IMR-90 (cell line): ENCODE measurements around the gene PDZD2. TPM values are rescaled to one million over a fixed set of nuclear protein-coding genes. Genes with fewer than 3 reads are reported as not detected.

Experiments
- ATAC-seq: fragments of 200-7000 bp; cut with Tn5 transposase; 2 replicates; pipeline ENCODE4 v1.9.1; 2020; ENCODE audit warnings: low read depth, mild to moderate bottlenecking, moderate library complexity
- BruUV-seq: library from RNA; stranded (reverse); fragments of 400-500 nt; replicated peaks from 2 replicates; lab custom pipeline; 2021; lab: Mats Ljungman, UMichigan
- CTCF ChIA-PET: fragments of 300-600 bp; formaldehyde crosslinking; extraction: SDS; loops from one replicate; lab custom pipeline; 2021; ENCODE audit warnings: antibody characterized with exemption; lab: Yijun Ruan, JAX
- POLR2A ChIA-PET: fragments of 300-600 bp; sonication (Branson Sonifier 250); formaldehyde crosslinking; loops from one replicate; lab custom pipeline; 2022; ENCODE audit warnings: antibody characterized with exemption; ENCODE audit not compliant: unreplicated experiment; lab: Charles Lee
- DNase-seq: peaks from one replicate; pipeline ENCODE4 v3.0.0; 2013
- H2AFZ ChIP-seq: replicated peaks from 2 replicates; pipeline ENCODE3; 2013; ENCODE audit warnings: low read length, mild to moderate bottlenecking; ENCODE audit not compliant: poor library complexity
- H2AK5ac ChIP-seq: 2 replicates; pipeline ENCODE4 v1.6.1; 2013; ENCODE audit warnings: low read depth, low read length, inconsistent platforms
- H2AK9ac ChIP-seq: replicated peaks from 2 replicates; pipeline ENCODE3; 2013; ENCODE audit warnings: mild to moderate bottlenecking, low read depth, low read length, moderate library complexity; ENCODE audit not compliant: poor library complexity
- H2BK120ac ChIP-seq: 2 replicates; pipeline ENCODE4 v1.6.1; 2013; ENCODE audit warnings: low read depth, low read length, inconsistent platforms
- H2BK15ac ChIP-seq: 3 replicates; pipeline ENCODE4 v1.6.1; 2013; ENCODE audit warnings: low read depth, low read length, inconsistent platforms
- H2BK20ac ChIP-seq: 2 replicates; pipeline ENCODE4 v1.6.1; 2013; ENCODE audit warnings: low read depth, mild to moderate bottlenecking, inconsistent platforms, low read length, moderate library complexity
- H2BK5ac ChIP-seq: 2 replicates; pipeline ENCODE4 v1.6.1; 2013; ENCODE audit warnings: mild to moderate bottlenecking, low read depth, low read length, inconsistent platforms; ENCODE audit not compliant: poor library complexity, severe bottlenecking
- H3K14ac ChIP-seq: replicated peaks from 2 replicates; pipeline ENCODE4 v1.6.1; 2013; ENCODE audit warnings: low read depth, low read length, inconsistent platforms
- H3K18ac ChIP-seq: 2 replicates; pipeline ENCODE4 v1.6.1; 2013; ENCODE audit warnings: low read depth, low read length, control low read depth
- H3K23ac ChIP-seq: 2 replicates; pipeline ENCODE4 v1.6.1; 2013; ENCODE audit warnings: low read depth, low read length, inconsistent platforms
- H3K27ac ChIP-seq: 2 replicates; pipeline ENCODE4 v1.5.1; 2013; ENCODE audit warnings: mild to moderate bottlenecking, control low read depth, low read length; ENCODE audit not compliant: insufficient read depth
- H3K27me3 ChIP-seq: 2 replicates; pipeline ENCODE4 v1.6.1; 2013; ENCODE audit warnings: low read length; ENCODE audit not compliant: control insufficient read depth, insufficient read depth
- H3K36me3 ChIP-seq: 2 replicates; pipeline ENCODE4 v1.6.1; 2013; ENCODE audit warnings: low read length, mixed read lengths; ENCODE audit not compliant: control insufficient read depth, insufficient read depth
- H3K4ac ChIP-seq: 2 replicates; pipeline ENCODE4 v1.6.1; 2013; ENCODE audit warnings: low read depth, low read length, inconsistent platforms
- H3K4me1 ChIP-seq: 2 replicates; pipeline ENCODE4 v1.6.1; 2013; ENCODE audit warnings: low read length, mixed read lengths; ENCODE audit not compliant: control insufficient read depth, insufficient read depth
- H3K4me2 ChIP-seq: 2 replicates; pipeline ENCODE4 v1.6.1; 2013; ENCODE audit warnings: low read depth, mild to moderate bottlenecking, control low read depth, low read length, moderate library complexity
- H3K4me3 ChIP-seq: 2 replicates; pipeline ENCODE4 v1.5.1; 2013; ENCODE audit warnings: low read depth, mild to moderate bottlenecking, control low read depth, low read length, moderate library complexity; ENCODE audit not compliant: insufficient read depth
- H3K56ac ChIP-seq: 2 replicates; pipeline ENCODE4 v1.6.1; 2013; ENCODE audit warnings: low read length, inconsistent platforms; ENCODE audit not compliant: insufficient read depth; ENCODE audit errors: extremely low read depth
- H3K79me1 ChIP-seq, 2 experiments: 2 replicates each; pipeline ENCODE4 v1.6.1; 2013; ENCODE audit warnings: low read length in 2 of 2, inconsistent platforms in 1 of 2, low read depth in 1 of 2
- H3K9ac ChIP-seq: 2 replicates; pipeline ENCODE4 v1.6.1; 2013; ENCODE audit warnings: low read depth, low read length, control low read depth
- H3K9me1 ChIP-seq: 2 replicates; pipeline ENCODE4 v1.6.1; 2013; ENCODE audit warnings: low read length, inconsistent platforms; ENCODE audit not compliant: insufficient read depth
- H3K9me3 ChIP-seq: 2 replicates; pipeline ENCODE4 v1.6.1; 2013; ENCODE audit warnings: low read length; ENCODE audit not compliant: control insufficient read depth, insufficient read depth
- H4K20me1 ChIP-seq: 2 replicates; pipeline ENCODE4 v1.6.1; 2013; ENCODE audit warnings: low read length, inconsistent platforms; ENCODE audit not compliant: insufficient read depth
- H4K5ac ChIP-seq: 2 replicates; pipeline ENCODE4 v1.6.1; 2013; ENCODE audit warnings: mild to moderate bottlenecking, low read depth, low read length, control low read depth
- H4K8ac ChIP-seq, 2 experiments: 2 replicates each; pipeline ENCODE4 v1.6.1; 2013; ENCODE audit warnings: low read depth in 2 of 2, low read length in 2 of 2, control low read depth in 1 of 2, inconsistent platforms in 1 of 2
- H4K91ac ChIP-seq: 2 replicates; pipeline ENCODE4 v1.6.1; 2013; ENCODE audit warnings: low read depth, low read length, inconsistent platforms; ENCODE audit not compliant: insufficient read depth
- CEBPB ChIP-seq: IDR thresholded peaks from 2 replicates; pipeline ENCODE4 v1.6.1; 2012; ENCODE audit warnings: low read depth, low read length, improper control_type of control experiment
- MXI1 ChIP-seq: IDR thresholded peaks from 2 replicates; pipeline ENCODE4 v1.6.1; 2012; ENCODE audit warnings: low read depth, mild to moderate bottlenecking, low read length, moderate library complexity, borderline replicate concordance
- USF2 ChIP-seq: fragments of 150-350 bp; IDR thresholded peaks from 2 replicates; pipeline ENCODE4 v1.6.1; 2017; ENCODE audit warnings: mild to moderate bottlenecking, antibody characterized with exemption, low read length, low read depth
- WGBS, 2 experiments: methylation state at CpG; one replicate each; pipeline versions ENCODE4 v1.1.5 to v1.1.7; 2013; ENCODE audit warnings: missing lambda C conversion rate in 2 of 2; ENCODE audit not compliant: insufficient read length in 1 of 2; ENCODE audit errors: extremely low coverage in 2 of 2; 5-methylcytosine and 5-hydroxymethylcytosine counted together
- dilution Hi-C: fragments of 300-500 bp; cut with HindIII; formaldehyde crosslinking; loops from one replicate; pipeline ENCODE4 v1.14.3; 2018; ENCODE audit warnings: low sequenced_read_pairs; ENCODE audit not compliant: unreplicated experiment
- in situ Hi-C: fragments of 300-500 bp; cut with MboI; formaldehyde crosslinking; loops from 3 replicates; pipeline ENCODE4 v1.14.3; 2019; ENCODE audit warnings: low sequenced_read_pairs, inconsistent platforms, mixed read lengths
- intact Hi-C: fragments of 100-400 bp; cut with micrococcal nuclease; formaldehyde crosslinking; loops from 2 replicates; pipeline ENCODE4 v1.10.0; 2022
- polyA plus RNA-seq, 3 experiments: library from polyadenylated mRNA; depleted of rRNA; stranded (reverse); fragments of >200 nt; gene quantifications; 2 replicates each; pipeline ENCODE4 v1.2.3, GENCODE V29; 2012; ENCODE audit warnings: low replicate concordance in 1 of 3
- total RNA-seq: library from RNA; depleted of rRNA; stranded (reverse); fragments of >200 nt; gene quantifications from 2 replicates; pipeline ENCODE4 v1.2.3, GENCODE V29; 2012

The PDZD2 gene
- total and polyA plus RNA-seq, 2 of the 4 experiments (the other 2 are of a cell fraction), result under 0.01 to 0.02 TPM

DNA sequence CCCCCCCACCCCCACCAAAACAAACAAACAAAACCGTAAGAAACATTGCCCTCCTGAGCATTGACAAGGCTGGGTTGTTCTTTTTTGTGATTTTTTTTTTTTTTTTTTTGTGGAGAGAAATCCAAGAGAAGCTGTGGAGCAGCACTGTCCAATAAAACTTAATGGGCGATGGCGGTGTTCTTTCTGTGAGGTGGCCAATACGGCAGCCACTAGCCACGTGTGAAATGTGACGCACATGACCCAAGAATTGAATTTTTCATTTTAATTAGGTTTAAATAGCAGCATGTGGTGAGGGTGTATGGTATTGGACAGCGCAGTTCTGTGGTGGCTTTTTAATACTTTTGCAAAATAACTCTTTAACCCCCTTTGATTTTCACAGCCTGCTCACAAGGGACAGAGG is 251.1 kb downstream of the PDZD2 start:
- Histone ChIP-seq H2AK5ac (no peak overlapping the region), H2BK20ac (no peak overlapping the region), H3K14ac (no peak overlapping the region), H2BK15ac (no peak overlapping the region), H2AK9ac (no peak overlapping the region), H3K4me3 (no peak overlapping the region), H4K91ac (no peak overlapping the region), H3K9ac (no peak overlapping the region), H3K4ac (no peak overlapping the region), H3K27me3 (peaks cover 39% of the 10 kb centered on the region), H3K9me1 (no peaks in the 10 kb centered on the region), H3K23ac (no peak overlapping the region), H3K4me2 (no peak overlapping the region), H3K79me1 (no peaks in the 10 kb centered on the region), H2BK5ac (no peak overlapping the region), H2AFZ (no peak overlapping the region), H3K36me3 (no peaks in the 10 kb centered on the region), H3K56ac (no peak overlapping the region), H3K9me3 (no peaks in the 10 kb centered on the region), H3K4me1 (no peaks in the 10 kb centered on the region), H2BK120ac (no peak overlapping the region), H4K5ac (no peak overlapping the region), H4K20me1 (no peaks in the 10 kb centered on the region), H3K18ac (no peak overlapping the region), H3K27ac (no peak overlapping the region), H4K8ac (no peak overlapping the region)
- DNase-seq (no peak), ATAC-seq (no peak)
- in situ Hi-C loops, result no loop called here
- dilution Hi-C loops, result no loop called here
- WGBS, 2 experiments, result 57% methylated on average over 3 of the region's 7 CpGs; no CpG with 5 or more reads in 1 of the 2 experiments
- TF ChIP-seq USF2, result no peak
- TF ChIP-seq MXI1, result no peak
- no peak for TF ChIP-seq CEBPB
- BruUV-seq, result no TSS peak
- POLR2A ChIA-PET, result no interaction called here
- CTCF ChIA-PET, result no interaction called here
- intact Hi-C loops, result no loop called here
